Measurements from ENCODE around the gene APOE. TPM values are rescaled to one million over a fixed set of nuclear protein-coding genes. Genes with fewer than 3 reads are reported as not detected.

The APOE gene
- total RNA-seq, 1 donor from 2014 or later = 65.9 TPM

- Mint-ChIP-seq H3K36me3 (ENCODE audit: unreplicated experiment) (no peaks in the 10 kb centered on the region), H3K9me3 (ENCODE audit: unreplicated experiment) (peaks cover 2% of the 10 kb centered on the region), H3K4me3 (ENCODE audit: unreplicated experiment) (no peak overlapping the region), H3K27me3 (ENCODE audit: unreplicated experiment) (peaks cover 6% of the 10 kb centered on the region), H3K4me1 (ENCODE audit: low read depth, unreplicated experiment) (no peaks in the 10 kb centered on the region), H3K27ac (ENCODE audit: unreplicated experiment) (no peak overlapping the region)
- TF ChIP-seq CTCF (IDR thresholded peaks at IDR 0.05; ENCODE audit: partially characterized antibody, unreplicated experiment) = peak; percentile 100
- peak; percentile 92 for DNase-seq
Observed at GRCh38 chr19:44903602-44904425, 1.8 kb upstream of the APOE start.

DNA sequence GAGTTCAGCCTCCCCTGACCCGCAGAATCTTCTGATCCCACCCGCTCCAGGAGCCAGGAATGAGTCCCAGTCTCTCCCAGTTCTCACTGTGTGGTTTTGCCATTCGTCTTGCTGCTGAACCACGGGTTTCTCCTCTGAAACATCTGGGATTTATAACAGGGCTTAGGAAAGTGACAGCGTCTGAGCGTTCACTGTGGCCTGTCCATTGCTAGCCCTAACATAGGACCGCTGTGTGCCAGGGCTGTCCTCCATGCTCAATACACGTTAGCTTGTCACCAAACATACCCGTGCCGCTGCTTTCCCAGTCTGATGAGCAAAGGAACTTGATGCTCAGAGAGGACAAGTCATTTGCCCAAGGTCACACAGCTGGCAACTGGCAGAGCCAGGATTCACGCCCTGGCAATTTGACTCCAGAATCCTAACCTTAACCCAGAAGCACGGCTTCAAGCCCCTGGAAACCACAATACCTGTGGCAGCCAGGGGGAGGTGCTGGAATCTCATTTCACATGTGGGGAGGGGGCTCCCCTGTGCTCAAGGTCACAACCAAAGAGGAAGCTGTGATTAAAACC lies 1.1 kb upstream of the APOE start:
- no peak for DNase-seq
- no peak for TF ChIP-seq CTCF (IDR thresholded peaks at IDR 0.05; ENCODE audit: partially characterized antibody, unreplicated experiment)

GRCh38 chr19:44907613-44908012 lies 2.0 kb downstream of the APOE start:
- no peak for TF ChIP-seq CTCF (IDR thresholded peaks at IDR 0.05; ENCODE audit: partially characterized antibody, unreplicated experiment)
- H3K27me3 Mint-ChIP-seq (ENCODE audit: unreplicated experiment) = peaks cover 6% of the 10 kb centered on the region
- no peak overlapping the region for H3K27ac Mint-ChIP-seq (ENCODE audit: unreplicated experiment)
- H3K9me3 Mint-ChIP-seq (ENCODE audit: unreplicated experiment) = peaks cover 4% of the 10 kb centered on the region
- no peaks in the 10 kb centered on the region for H3K36me3 Mint-ChIP-seq (ENCODE audit: unreplicated experiment)
- no peak overlapping the region for H3K4me3 Mint-ChIP-seq (ENCODE audit: unreplicated experiment)
- no peaks in the 10 kb centered on the region for H3K4me1 Mint-ChIP-seq (ENCODE audit: low read depth, unreplicated experiment)
- DNase-seq = no peak

More for the DNA sequence above, 1.1 kb upstream of the APOE start:
- no peak overlapping the region for H3K4me3 Mint-ChIP-seq (ENCODE audit: unreplicated experiment)
- H3K36me3 Mint-ChIP-seq (ENCODE audit: unreplicated experiment) = no peaks in the 10 kb centered on the region
- no peaks in the 10 kb centered on the region for H3K4me1 Mint-ChIP-seq (ENCODE audit: low read depth, unreplicated experiment)
- no peak overlapping the region for H3K27ac Mint-ChIP-seq (ENCODE audit: unreplicated experiment)
- H3K9me3 Mint-ChIP-seq (ENCODE audit: unreplicated experiment) = peaks cover 2% of the 10 kb centered on the region
- peaks cover 6% of the 10 kb centered on the region for H3K27me3 Mint-ChIP-seq (ENCODE audit: unreplicated experiment)

DNA sequence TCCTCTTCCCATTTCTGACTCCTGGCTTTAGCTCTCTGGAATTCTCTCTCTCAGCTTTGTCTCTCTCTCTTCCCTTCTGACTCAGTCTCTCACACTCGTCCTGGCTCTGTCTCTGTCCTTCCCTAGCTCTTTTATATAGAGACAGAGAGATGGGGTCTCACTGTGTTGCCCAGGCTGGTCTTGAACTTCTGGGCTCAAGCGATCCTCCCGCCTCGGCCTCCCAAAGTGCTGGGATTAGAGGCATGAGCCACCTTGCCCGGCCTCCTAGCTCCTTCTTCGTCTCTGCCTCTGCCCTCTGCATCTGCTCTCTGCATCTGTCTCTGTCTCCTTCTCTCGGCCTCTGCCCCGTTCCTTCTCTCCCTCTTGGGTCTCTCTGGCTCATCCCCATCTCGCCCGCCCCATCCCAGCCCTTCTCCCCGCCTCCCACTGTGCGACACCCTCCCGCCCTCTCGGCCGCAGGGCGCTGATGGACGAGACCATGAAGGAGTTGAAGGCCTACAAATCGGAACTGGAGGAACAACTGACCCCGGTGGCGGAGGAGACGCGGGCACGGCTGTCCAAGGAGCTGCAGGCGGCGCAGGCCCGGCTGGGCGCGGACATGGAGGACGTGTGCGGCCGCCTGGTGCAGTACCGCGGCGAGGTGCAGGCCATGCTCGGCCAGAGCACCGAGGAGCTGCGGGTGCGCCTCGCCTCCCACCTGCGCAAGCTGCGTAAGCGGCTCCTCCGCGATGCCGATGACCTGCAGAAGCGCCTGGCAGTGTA lies 2.7 kb downstream of the APOE start:
- Mint-ChIP-seq H3K36me3 (ENCODE audit: unreplicated experiment) (no peaks in the 10 kb centered on the region), H3K27me3 (ENCODE audit: unreplicated experiment) (peaks cover 6% of the 10 kb centered on the region), H3K27ac (ENCODE audit: unreplicated experiment) (no peak overlapping the region), H3K4me3 (ENCODE audit: unreplicated experiment) (no peak overlapping the region), H3K4me1 (ENCODE audit: low read depth, unreplicated experiment) (no peaks in the 10 kb centered on the region), H3K9me3 (ENCODE audit: unreplicated experiment) (peaks cover 4% of the 10 kb centered on the region)
- DNase-seq = no peak
- no peak for TF ChIP-seq CTCF (IDR thresholded peaks at IDR 0.05; ENCODE audit: partially characterized antibody, unreplicated experiment)
